K562 (cell line): Measurements from ENCODE around the gene ASB6. TPM values are rescaled to one million over a fixed set of nuclear protein-coding genes. Genes with fewer than 3 reads are reported as not detected.

Source experiments
- CBFA2T2 ChIP-seq: fragments of 450-650 bp; conservative IDR thresholded peaks from 2 replicates; pipeline ENCODE4 v1.6.1; 2017; ENCODE audit warnings: mild to moderate bottlenecking
- CCNT2 ChIP-seq: IDR thresholded peaks from 2 replicates; pipeline ENCODE4 v1.6.1; 2011; ENCODE audit warnings: borderline replicate concordance, low read depth, mild to moderate bottlenecking, moderate library complexity, mixed read lengths, low read length; ENCODE audit not compliant: insufficient read length; ENCODE audit errors: extremely low read depth
- CREM ChIP-seq: IDR thresholded peaks from 2 replicates; pipeline ENCODE4 v1.6.1; 2014; ENCODE audit warnings: antibody characterized with exemption, low read depth
- HCFC1 ChIP-seq: IDR thresholded peaks from 2 replicates; pipeline ENCODE4 v1.6.1; 2012; ENCODE audit warnings: low read depth, low read length, improper control_type of control experiment
- HNRNPLL ChIP-seq: fragments of 200-400 bp; formaldehyde crosslinking; IDR thresholded peaks from 2 replicates; pipeline ENCODE4 v1.6.1; 2017; ENCODE audit warnings: low read length, low read depth, mild to moderate bottlenecking; ENCODE audit not compliant: poor library complexity, severe bottlenecking
- MEF2A ChIP-seq: IDR thresholded peaks from 2 replicates; pipeline ENCODE4 v1.6.1; 2011; ENCODE audit warnings: low read depth, mild to moderate bottlenecking, low read length, moderate library complexity; ENCODE audit not compliant: control insufficient read depth
- ZKSCAN3 ChIP-seq: fragments of 250-450 bp; sonication (Bioruptor Pico); IDR thresholded peaks from 2 replicates; pipeline ENCODE4 v1.4.0; 2020
- ZNF23 ChIP-seq: fragments of 250-450 bp; sonication (Bioruptor Pico); IDR thresholded peaks from 2 replicates; pipeline ENCODE4 v1.4.0; 2020; ENCODE audit warnings: mild to moderate bottlenecking
- ZNF316 ChIP-seq: fragments of 450-650 bp; IDR thresholded peaks from 2 replicates; pipeline ENCODE4 v1.6.1; 2016
- ZNF583 ChIP-seq: fragments of 250-450 bp; sonication (Bioruptor Pico); IDR thresholded peaks from 2 replicates; pipeline ENCODE4 v1.4.0; 2020
- ZNF764 ChIP-seq: fragments of 250-450 bp; sonication (Bioruptor Pico); IDR thresholded peaks from 2 replicates; pipeline ENCODE4 v1.4.0; 2020; ENCODE audit warnings: low read depth, mild to moderate bottlenecking, moderate library complexity
- ZNF780A ChIP-seq: fragments of 250-450 bp; sonication (Bioruptor Pico); IDR thresholded peaks from 2 replicates; pipeline ENCODE4 v1.5.0; 2021; ENCODE audit warnings: mild to moderate bottlenecking
- ZZZ3 ChIP-seq: fragments of 450-650 bp; IDR thresholded peaks from 2 replicates; pipeline ENCODE4 v1.6.1; 2016; ENCODE audit warnings: antibody characterized with exemption, mild to moderate bottlenecking, moderate library complexity
- polyA plus RNA-seq, 8 experiments: library from polyadenylated mRNA; depleted of rRNA in 4 of 8; stranded (reverse) in 5 of 8; unstranded in 3 of 8; fragments of >200 nt; fragmentation: Nextera tagmentation in 2 of 8; fragmentation: Illumina TruSeq in 1 of 8; extraction: Ambion mirVana in 2 of 8; extraction: Trizol in 1 of 8; gene quantifications; 2 replicates each; pipeline versions ENCODE4 v1.2.1 to v1.2.3, GENCODE V29; 2011 to 2014; ENCODE audit warnings: inconsistent platforms in 1 of 8, missing spikeins in 1 of 8
- total RNA-seq, 7 experiments: library from RNA; depleted of rRNA in 6 of 7; stranded (reverse); fragments of >200 nt in 6 of 7; fragmentation: Illumina TruSeq in 2 of 7; extraction: Trizol in 2 of 7; gene quantifications; 2 replicates each; pipeline versions ENCODE4 v1.2.1 to v1.2.3, GENCODE V29; 2011 to 2021; ENCODE audit warnings: low replicate concordance in 1 of 7
- TF ChIP-seq, protein P1 (sequence below): fragments of 450-650 bp; formaldehyde crosslinking; IDR thresholded peaks from 2 replicates; pipeline ENCODE4 v1.4.0; 2020; ENCODE audit warnings: mild to moderate bottlenecking, moderate library complexity
- TF ChIP-seq, protein P2 (sequence below), 2 experiments: fragments of 450-650 bp in 1 of 2; sonication (generic) in 1 of 2; formaldehyde crosslinking; conservative IDR thresholded peaks; 2 replicates each; pipeline versions ENCODE4 v1.4.0 to v1.8.1; 2020 to 2022; ENCODE audit warnings: mild to moderate bottlenecking in 1 of 2, missing genetic modification reagents in 1 of 2
- TF ChIP-seq, protein P3 (sequence below): conservative IDR thresholded peaks from 2 replicates; pipeline ENCODE4 v1.6.1; 2011; ENCODE audit warnings: low read depth, mild to moderate bottlenecking, low read length; ENCODE audit not compliant: control insufficient read depth
- TF ChIP-seq, protein P4 (sequence below), 2 experiments: fragments of 250-450 bp in 1 of 2; fragments of 450-650 bp in 1 of 2; sonication (Bioruptor Pico) in 1 of 2; IDR thresholded peaks; 2 replicates each; pipeline versions ENCODE4 v1.6.1 to v1.8.0; 2016 to 2021; ENCODE audit warnings: mild to moderate bottlenecking in 2 of 2, moderate library complexity in 2 of 2, missing compliant biosample characterization in 1 of 2, missing genetic modification characterization in 1 of 2
- TF ChIP-seq, protein P5 (sequence below): fragments of 250-450 bp; sonication (Bioruptor Pico); IDR thresholded peaks from 2 replicates; pipeline ENCODE4 v1.8.0; 2022; ENCODE audit warnings: moderate library complexity, mild to moderate bottlenecking, inconsistent platforms
- TF ChIP-seq, protein P6 (sequence below): fragments of 450-650 bp; formaldehyde crosslinking; IDR thresholded peaks from 2 replicates; pipeline ENCODE4 v1.4.0; 2020; ENCODE audit warnings: mild to moderate bottlenecking, moderate library complexity

ASB6 gene
- total and polyA plus RNA-seq, 9 of the 15 experiments (the other 6 are each of a cell fraction or from before 2014, with no cell fraction given), result 0.92 to 17.8 (median 11.3) TPM

DNA sequence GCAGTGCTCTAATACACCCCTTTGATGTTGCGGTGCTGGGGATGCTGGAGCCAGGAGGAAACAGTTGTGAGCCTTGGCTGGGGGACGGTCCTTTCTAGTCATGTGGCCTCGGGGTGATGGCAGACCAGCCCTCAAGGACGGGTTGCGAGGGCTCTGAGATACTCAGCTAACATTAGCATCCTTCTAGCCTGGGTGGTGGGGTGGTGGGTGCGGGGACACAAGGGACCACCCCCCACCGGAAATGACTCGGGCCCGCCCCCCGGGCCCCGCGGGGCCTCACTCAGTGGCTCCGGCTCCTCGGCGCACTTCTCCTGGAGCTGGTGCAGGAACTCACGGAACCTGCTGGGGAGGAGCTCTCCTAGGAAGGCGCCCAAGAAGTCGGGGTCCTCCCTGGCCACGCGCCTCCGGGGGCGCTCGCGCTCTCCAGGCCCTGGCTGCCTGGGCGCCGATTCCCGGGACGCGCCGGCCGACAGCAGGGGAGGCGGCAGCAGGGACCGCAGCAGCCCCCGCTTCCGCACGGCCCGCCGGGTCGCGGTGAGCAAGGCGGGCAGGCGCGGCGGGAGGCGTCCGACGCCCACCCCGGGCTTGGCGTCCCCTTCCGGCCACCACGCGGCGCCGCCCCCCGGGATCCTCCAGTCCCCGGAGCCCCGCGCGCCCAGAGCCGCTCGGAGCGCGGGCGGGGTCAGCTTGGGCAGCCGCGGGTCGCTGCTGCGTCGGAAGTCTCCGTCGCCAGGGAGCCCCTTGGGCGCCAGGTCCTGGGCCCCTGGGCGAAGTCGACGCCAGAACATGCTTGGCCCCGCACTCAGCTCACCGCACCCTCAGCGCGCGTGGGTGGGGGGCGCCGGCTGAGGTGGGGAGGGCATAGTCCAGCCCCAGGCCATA, 21.9 kb downstream of the ASB6 start (continued):
- no peak for TF ChIP-seq HCFC1
- TF ChIP-seq MEF2A, result no peak
- peak; percentile 46; the same call in 1 of the 2 replicates for TF ChIP-seq CREM
- TF ChIP-seq ZZZ3, result no peak
- TF ChIP-seq, protein P1, sequence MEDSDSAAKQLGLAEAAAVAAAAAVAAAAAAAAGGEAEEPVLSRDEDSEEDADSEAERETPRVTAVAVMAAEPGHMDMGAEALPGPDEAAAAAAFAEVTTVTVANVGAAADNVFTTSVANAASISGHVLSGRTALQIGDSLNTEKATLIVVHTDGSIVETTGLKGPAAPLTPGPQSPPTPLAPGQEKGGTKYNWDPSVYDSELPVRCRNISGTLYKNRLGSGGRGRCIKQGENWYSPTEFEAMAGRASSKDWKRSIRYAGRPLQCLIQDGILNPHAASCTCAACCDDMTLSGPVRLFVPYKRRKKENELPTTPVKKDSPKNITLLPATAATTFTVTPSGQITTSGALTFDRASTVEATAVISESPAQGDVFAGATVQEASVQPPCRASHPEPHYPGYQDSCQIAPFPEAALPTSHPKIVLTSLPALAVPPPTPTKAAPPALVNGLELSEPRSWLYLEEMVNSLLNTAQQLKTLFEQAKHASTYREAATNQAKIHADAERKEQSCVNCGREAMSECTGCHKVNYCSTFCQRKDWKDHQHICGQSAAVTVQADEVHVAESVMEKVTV, result no peak
- no peak for TF ChIP-seq CBFA2T2
- no peak for TF ChIP-seq ZNF780A
- TF ChIP-seq ZKSCAN3, result no peak
- TF ChIP-seq, protein P2, sequence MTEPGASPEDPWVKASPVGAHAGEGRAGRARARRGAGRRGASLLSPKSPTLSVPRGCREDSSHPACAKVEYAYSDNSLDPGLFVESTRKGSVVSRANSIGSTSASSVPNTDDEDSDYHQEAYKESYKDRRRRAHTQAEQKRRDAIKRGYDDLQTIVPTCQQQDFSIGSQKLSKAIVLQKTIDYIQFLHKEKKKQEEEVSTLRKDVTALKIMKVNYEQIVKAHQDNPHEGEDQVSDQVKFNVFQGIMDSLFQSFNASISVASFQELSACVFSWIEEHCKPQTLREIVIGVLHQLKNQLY (CRISPR knock-in tag; conservative IDR thresholded peaks at IDR 0.05), result no peak
- TF ChIP-seq, protein P3, sequence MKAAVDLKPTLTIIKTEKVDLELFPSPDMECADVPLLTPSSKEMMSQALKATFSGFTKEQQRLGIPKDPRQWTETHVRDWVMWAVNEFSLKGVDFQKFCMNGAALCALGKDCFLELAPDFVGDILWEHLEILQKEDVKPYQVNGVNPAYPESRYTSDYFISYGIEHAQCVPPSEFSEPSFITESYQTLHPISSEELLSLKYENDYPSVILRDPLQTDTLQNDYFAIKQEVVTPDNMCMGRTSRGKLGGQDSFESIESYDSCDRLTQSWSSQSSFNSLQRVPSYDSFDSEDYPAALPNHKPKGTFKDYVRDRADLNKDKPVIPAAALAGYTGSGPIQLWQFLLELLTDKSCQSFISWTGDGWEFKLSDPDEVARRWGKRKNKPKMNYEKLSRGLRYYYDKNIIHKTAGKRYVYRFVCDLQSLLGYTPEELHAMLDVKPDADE, result no peak
- no peak for TF ChIP-seq HNRNPLL
- TF ChIP-seq ZNF583 (CRISPR knock-in tag), result no peak
- TF ChIP-seq, protein P4, sequence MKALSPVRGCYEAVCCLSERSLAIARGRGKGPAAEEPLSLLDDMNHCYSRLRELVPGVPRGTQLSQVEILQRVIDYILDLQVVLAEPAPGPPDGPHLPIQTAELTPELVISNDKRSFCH (CRISPR knock-in tag; IDR thresholded peaks at IDR 0.05), result no peak
- TF ChIP-seq, protein P4 (tag; IDR thresholded peaks at IDR 0.05), result peak; percentile 73; the same call in 1 of the 2 replicates
- no peak for TF ChIP-seq ZNF23 (CRISPR knock-in tag)
- no peak for TF ChIP-seq ZNF764
- TF ChIP-seq ZNF316, result no peak
- TF ChIP-seq, protein P5, sequence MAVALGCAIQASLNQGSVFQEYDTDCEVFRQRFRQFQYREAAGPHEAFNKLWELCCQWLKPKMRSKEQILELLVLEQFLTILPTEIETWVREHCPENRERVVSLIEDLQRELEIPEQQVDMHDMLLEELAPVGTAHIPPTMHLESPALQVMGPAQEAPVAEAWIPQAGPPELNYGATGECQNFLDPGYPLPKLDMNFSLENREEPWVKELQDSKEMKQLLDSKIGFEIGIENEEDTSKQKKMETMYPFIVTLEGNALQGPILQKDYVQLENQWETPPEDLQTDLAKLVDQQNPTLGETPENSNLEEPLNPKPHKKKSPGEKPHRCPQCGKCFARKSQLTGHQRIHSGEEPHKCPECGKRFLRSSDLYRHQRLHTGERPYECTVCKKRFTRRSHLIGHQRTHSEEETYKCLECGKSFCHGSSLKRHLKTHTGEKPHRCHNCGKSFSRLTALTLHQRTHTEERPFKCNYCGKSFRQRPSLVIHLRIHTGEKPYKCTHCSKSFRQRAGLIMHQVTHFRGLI (CRISPR knock-in tag), result no peak
- TF ChIP-seq, protein P6, sequence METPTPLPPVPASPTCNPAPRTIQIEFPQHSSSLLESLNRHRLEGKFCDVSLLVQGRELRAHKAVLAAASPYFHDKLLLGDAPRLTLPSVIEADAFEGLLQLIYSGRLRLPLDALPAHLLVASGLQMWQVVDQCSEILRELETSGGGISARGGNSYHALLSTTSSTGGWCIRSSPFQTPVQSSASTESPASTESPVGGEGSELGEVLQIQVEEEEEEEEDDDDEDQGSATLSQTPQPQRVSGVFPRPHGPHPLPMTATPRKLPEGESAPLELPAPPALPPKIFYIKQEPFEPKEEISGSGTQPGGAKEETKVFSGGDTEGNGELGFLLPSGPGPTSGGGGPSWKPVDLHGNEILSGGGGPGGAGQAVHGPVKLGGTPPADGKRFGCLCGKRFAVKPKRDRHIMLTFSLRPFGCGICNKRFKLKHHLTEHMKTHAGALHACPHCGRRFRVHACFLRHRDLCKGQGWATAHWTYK (CRISPR knock-in tag), result no peak; the same call in 1 of the 2 replicates
- peak; percentile 51 for TF ChIP-seq CCNT2
